IMR-90 (cell line): ENCODE results near the gene DHFR.

Source experiments
- CTCF ChIP-seq: conservative IDR thresholded peaks from 2 replicates; pipeline ENCODE4 v1.5.1; 2012; ENCODE audit warnings: mild to moderate bottlenecking, low read depth, low read length, improper control_type of control experiment
- POLR2A ChIP-seq: IDR thresholded peaks from 2 replicates; pipeline ENCODE4 v1.6.1; 2012; ENCODE audit warnings: mild to moderate bottlenecking, low read depth, low read length

DNA sequence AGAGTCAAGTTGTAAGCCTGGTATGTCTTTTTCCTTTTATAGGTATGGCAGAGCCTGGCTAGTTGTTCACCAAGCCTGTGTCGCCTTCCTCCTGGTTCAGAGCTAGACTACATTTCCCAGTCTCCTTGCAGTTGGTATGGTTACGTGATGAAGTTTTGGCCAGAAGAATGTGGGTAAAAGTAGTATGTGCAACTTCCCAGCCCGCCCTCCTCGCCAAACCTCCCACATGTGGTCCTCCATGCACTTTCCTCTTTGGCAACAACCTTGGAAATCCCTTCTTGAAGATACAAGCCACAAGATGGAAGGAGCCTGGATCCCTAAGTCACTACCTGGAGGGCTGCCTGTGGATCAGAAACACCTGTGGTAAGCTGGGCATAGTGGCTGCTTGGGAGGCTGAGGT is 36.3 kb downstream of the DHFR start:
- TF ChIP-seq CTCF (no peak), POLR2A (no peak)
